ENCODE data around the gene ARHGAP29.

ARHGAP29 gene

GRCh38 chr1:94215955-94216354, 21.4 kb downstream of the ARHGAP29 start:
- Histone ChIP-seq H3K4me3 (ENCODE audit: insufficient read depth, low read depth, low read length) (no peak overlapping the region), H3K4me1 (ENCODE audit: control insufficient read depth, insufficient read depth, low read length) (no peaks in the 10 kb centered on the region), H3K27ac (ENCODE audit: insufficient read depth, low read depth, low read length, poor library complexity, severe bottlenecking) (no peak overlapping the region), H3K9me3 (ENCODE audit: control insufficient read depth, low read length) (no peaks in the 10 kb centered on the region), H3K36me3 (ENCODE audit: control insufficient read depth, insufficient read depth, low read length) (no peaks in the 10 kb centered on the region), H3K27me3 (ENCODE audit: control insufficient read depth, insufficient read depth, low read length, poor library complexity, severe bottlenecking) (no peaks in the 10 kb centered on the region)

- no peak overlapping the region for H3K4me3 ChIP-seq (ENCODE audit: insufficient read depth, low read depth, low read length)
- no peaks in the 10 kb centered on the region for H3K4me1 ChIP-seq (ENCODE audit: control insufficient read depth, insufficient read depth, low read length)
- no peaks in the 10 kb centered on the region for H3K36me3 ChIP-seq (ENCODE audit: control insufficient read depth, insufficient read depth, low read length)
- no peaks in the 10 kb centered on the region for H3K27me3 ChIP-seq (ENCODE audit: control insufficient read depth, insufficient read depth, low read length, poor library complexity, severe bottlenecking)
- WGBS, 2 experiments: no CpG with 5 or more reads among the region's 1 CpG
- no peak overlapping the region for H3K27ac ChIP-seq (ENCODE audit: insufficient read depth, low read depth, low read length, poor library complexity, severe bottlenecking)
- H3K9me3 ChIP-seq (ENCODE audit: control insufficient read depth, low read length): no peaks in the 10 kb centered on the region
Measured at GRCh38 chr1:94209982-94210381, 27.4 kb downstream of the ARHGAP29 start.

DNA sequence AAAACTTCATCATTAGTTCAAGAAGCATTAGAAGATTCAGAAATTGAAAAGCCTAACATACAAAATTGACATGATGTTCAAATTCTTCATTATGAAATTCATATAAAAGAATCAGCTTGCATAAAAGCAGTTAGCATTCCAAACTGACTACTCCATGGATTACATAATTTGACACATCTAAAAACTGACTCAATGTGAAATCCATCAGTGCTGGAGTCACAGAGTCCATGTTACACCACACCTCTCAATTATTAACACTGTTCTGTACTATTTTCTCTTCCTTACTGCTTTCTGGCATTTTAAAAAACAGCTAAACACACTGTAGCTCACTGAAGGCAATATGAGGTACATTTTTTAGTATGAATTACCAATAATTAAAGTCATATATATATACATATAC, 28.0 kb downstream of the ARHGAP29 start:
- no peak overlapping the region for H3K4me3 ChIP-seq (ENCODE audit: insufficient read depth, low read depth, low read length)
- no peaks in the 10 kb centered on the region for H3K36me3 ChIP-seq (ENCODE audit: control insufficient read depth, insufficient read depth, low read length)
- H3K27ac ChIP-seq (ENCODE audit: insufficient read depth, low read depth, low read length, poor library complexity, severe bottlenecking): no peak overlapping the region
- H3K4me1 ChIP-seq (ENCODE audit: control insufficient read depth, insufficient read depth, low read length): no peaks in the 10 kb centered on the region
- no peaks in the 10 kb centered on the region for H3K27me3 ChIP-seq (ENCODE audit: control insufficient read depth, insufficient read depth, low read length, poor library complexity, severe bottlenecking)
- no peaks in the 10 kb centered on the region for H3K9me3 ChIP-seq (ENCODE audit: control insufficient read depth, low read length)

GRCh38 chr1:94207695-94208094, 29.7 kb downstream of the ARHGAP29 start:
- Histone ChIP-seq H3K4me3 (ENCODE audit: insufficient read depth, low read depth, low read length) (no peak overlapping the region), H3K9me3 (ENCODE audit: control insufficient read depth, low read length) (no peaks in the 10 kb centered on the region), H3K4me1 (ENCODE audit: control insufficient read depth, insufficient read depth, low read length) (no peaks in the 10 kb centered on the region), H3K27me3 (ENCODE audit: control insufficient read depth, insufficient read depth, low read length, poor library complexity, severe bottlenecking) (no peaks in the 10 kb centered on the region), H3K36me3 (ENCODE audit: control insufficient read depth, insufficient read depth, low read length) (no peaks in the 10 kb centered on the region), H3K27ac (ENCODE audit: insufficient read depth, low read depth, low read length, poor library complexity, severe bottlenecking) (no peak overlapping the region)
- WGBS, 2 experiments: 94 to 100% methylated on average over 1 of the region's 3 CpGs

GRCh38 chr1:94205639-94206038, 31.7 kb downstream of the ARHGAP29 start:
- no peaks in the 10 kb centered on the region for H3K36me3 ChIP-seq (ENCODE audit: control insufficient read depth, insufficient read depth, low read length)
- H3K4me1 ChIP-seq (ENCODE audit: control insufficient read depth, insufficient read depth, low read length): no peaks in the 10 kb centered on the region
- 80 to 81% methylated on average over 1 of the region's 1 CpG for WGBS, 2 experiments
- H3K9me3 ChIP-seq (ENCODE audit: control insufficient read depth, low read length): no peaks in the 10 kb centered on the region
- H3K27me3 ChIP-seq (ENCODE audit: control insufficient read depth, insufficient read depth, low read length, poor library complexity, severe bottlenecking): no peaks in the 10 kb centered on the region
- H3K4me3 ChIP-seq (ENCODE audit: insufficient read depth, low read depth, low read length): no peak overlapping the region
- H3K27ac ChIP-seq (ENCODE audit: insufficient read depth, low read depth, low read length, poor library complexity, severe bottlenecking): no peak overlapping the region

GRCh38 chr1:94202241-94202640, 35.1 kb downstream of the ARHGAP29 start:
- Histone ChIP-seq H3K27me3 (ENCODE audit: control insufficient read depth, insufficient read depth, low read length, poor library complexity, severe bottlenecking) (no peaks in the 10 kb centered on the region), H3K4me1 (ENCODE audit: control insufficient read depth, insufficient read depth, low read length) (no peaks in the 10 kb centered on the region), H3K9me3 (ENCODE audit: control insufficient read depth, low read length) (no peaks in the 10 kb centered on the region), H3K27ac (ENCODE audit: insufficient read depth, low read depth, low read length, poor library complexity, severe bottlenecking) (no peak overlapping the region), H3K4me3 (ENCODE audit: insufficient read depth, low read depth, low read length) (no peak overlapping the region), H3K36me3 (ENCODE audit: control insufficient read depth, insufficient read depth, low read length) (no peaks in the 10 kb centered on the region)
- WGBS, 2 experiments: 93 to 94% methylated on average over 6 of the region's 6 CpGs

DNA sequence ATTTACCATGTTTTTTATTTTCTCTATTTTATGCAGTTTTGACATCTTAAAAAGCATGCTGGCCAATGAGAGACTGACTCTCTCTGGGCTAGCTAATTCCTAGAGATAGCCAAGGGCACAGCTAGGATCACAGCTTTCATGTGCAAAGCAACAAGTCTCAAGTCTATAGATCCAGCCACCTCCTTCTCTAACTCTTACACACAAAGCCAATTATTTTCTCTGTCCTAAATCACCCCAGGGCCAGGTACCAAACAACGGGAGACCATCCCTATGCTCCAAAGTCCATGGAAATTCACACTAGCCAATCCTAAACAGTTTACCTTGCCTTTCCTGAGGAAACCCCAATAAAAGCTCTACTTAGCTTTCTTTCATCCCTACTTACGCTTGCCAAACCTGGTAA, 38.0 kb downstream of the ARHGAP29 start:
- no peaks in the 10 kb centered on the region for H3K27me3 ChIP-seq (ENCODE audit: control insufficient read depth, insufficient read depth, low read length, poor library complexity, severe bottlenecking)
- 72% methylated on average over 2 of the region's 2 CpGs for WGBS, 2 experiments
- H3K4me3 ChIP-seq (ENCODE audit: insufficient read depth, low read depth, low read length): no peak overlapping the region
- no peaks in the 10 kb centered on the region for H3K36me3 ChIP-seq (ENCODE audit: control insufficient read depth, insufficient read depth, low read length)
- H3K9me3 ChIP-seq (ENCODE audit: control insufficient read depth, low read length): no peaks in the 10 kb centered on the region
- H3K4me1 ChIP-seq (ENCODE audit: control insufficient read depth, insufficient read depth, low read length): no peaks in the 10 kb centered on the region
- H3K27ac ChIP-seq (ENCODE audit: insufficient read depth, low read depth, low read length, poor library complexity, severe bottlenecking): no peak overlapping the region

DNA sequence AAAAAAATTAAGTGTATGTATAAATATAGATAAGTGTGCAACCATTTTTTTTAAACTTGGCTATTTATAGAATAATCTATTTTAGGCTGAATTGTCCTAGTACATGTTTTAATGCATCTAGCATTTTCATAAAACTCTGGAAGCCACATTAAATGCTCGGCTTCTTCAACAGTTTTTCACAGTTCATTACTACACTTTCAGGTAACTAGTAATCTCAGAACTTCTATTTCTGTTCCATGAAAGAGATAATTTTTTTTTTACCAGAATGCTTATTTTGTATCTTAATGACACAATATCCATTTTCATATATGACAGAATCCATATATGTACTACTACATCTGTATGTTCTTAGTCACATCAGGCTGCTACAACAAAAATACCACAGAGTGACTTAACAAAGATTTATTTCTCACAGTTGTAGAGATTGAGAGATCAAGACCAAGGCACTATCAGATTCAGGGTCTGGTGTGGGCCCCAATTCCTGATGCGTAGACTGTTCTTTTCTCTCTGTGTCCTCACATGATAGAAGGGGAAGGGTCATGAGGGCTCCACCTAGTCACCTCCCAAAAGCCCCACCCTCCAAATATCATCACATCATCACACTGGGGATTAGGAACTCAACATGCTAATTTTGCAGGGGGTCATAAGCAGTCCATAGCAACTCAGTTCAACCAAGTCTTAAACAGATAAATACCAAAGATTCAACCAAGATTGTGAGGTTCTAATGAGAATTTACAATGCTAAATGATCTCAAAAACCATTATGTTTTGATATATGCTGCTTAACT, 43.1 kb downstream of the ARHGAP29 start:
- 85 to 95% methylated on average over 2 of the region's 2 CpGs for WGBS, 2 experiments
- Histone ChIP-seq H3K27me3 (ENCODE audit: control insufficient read depth, insufficient read depth, low read length, poor library complexity, severe bottlenecking) (no peaks in the 10 kb centered on the region), H3K4me1 (ENCODE audit: control insufficient read depth, insufficient read depth, low read length) (no peaks in the 10 kb centered on the region), H3K27ac (ENCODE audit: insufficient read depth, low read depth, low read length, poor library complexity, severe bottlenecking) (no peak overlapping the region), H3K36me3 (ENCODE audit: control insufficient read depth, insufficient read depth, low read length) (no peaks in the 10 kb centered on the region), H3K4me3 (ENCODE audit: insufficient read depth, low read depth, low read length) (no peak overlapping the region), H3K9me3 (ENCODE audit: control insufficient read depth, low read length) (no peaks in the 10 kb centered on the region)

GRCh38 chr1:94193128-94193527, 44.3 kb downstream of the ARHGAP29 start:
- WGBS, 2 experiments: 100% methylated on average over 1 of the region's 1 CpG; no CpG with 5 or more reads in 1 of the 2 experiments
- no peaks in the 10 kb centered on the region for H3K27me3 ChIP-seq (ENCODE audit: control insufficient read depth, insufficient read depth, low read length, poor library complexity, severe bottlenecking)
- H3K9me3 ChIP-seq (ENCODE audit: control insufficient read depth, low read length): no peaks in the 10 kb centered on the region
- H3K36me3 ChIP-seq (ENCODE audit: control insufficient read depth, insufficient read depth, low read length): no peaks in the 10 kb centered on the region
- H3K27ac ChIP-seq (ENCODE audit: insufficient read depth, low read depth, low read length, poor library complexity, severe bottlenecking): no peak overlapping the region
- no peaks in the 10 kb centered on the region for H3K4me1 ChIP-seq (ENCODE audit: control insufficient read depth, insufficient read depth, low read length)
- H3K4me3 ChIP-seq (ENCODE audit: insufficient read depth, low read depth, low read length): no peak overlapping the region

GRCh38 chr1:94191216-94191615, 46.2 kb downstream of the ARHGAP29 start:
- H3K27ac ChIP-seq (ENCODE audit: insufficient read depth, low read depth, low read length, poor library complexity, severe bottlenecking): no peak overlapping the region
- no peaks in the 10 kb centered on the region for H3K9me3 ChIP-seq (ENCODE audit: control insufficient read depth, low read length)
- H3K4me3 ChIP-seq (ENCODE audit: insufficient read depth, low read depth, low read length): no peak overlapping the region
- H3K4me1 ChIP-seq (ENCODE audit: control insufficient read depth, insufficient read depth, low read length): no peaks in the 10 kb centered on the region
- H3K27me3 ChIP-seq (ENCODE audit: control insufficient read depth, insufficient read depth, low read length, poor library complexity, severe bottlenecking): no peaks in the 10 kb centered on the region
- WGBS, 2 experiments: 58 to 100% methylated on average over 1 of the region's 1 CpG
- H3K36me3 ChIP-seq (ENCODE audit: control insufficient read depth, insufficient read depth, low read length): no peaks in the 10 kb centered on the region

DNA sequence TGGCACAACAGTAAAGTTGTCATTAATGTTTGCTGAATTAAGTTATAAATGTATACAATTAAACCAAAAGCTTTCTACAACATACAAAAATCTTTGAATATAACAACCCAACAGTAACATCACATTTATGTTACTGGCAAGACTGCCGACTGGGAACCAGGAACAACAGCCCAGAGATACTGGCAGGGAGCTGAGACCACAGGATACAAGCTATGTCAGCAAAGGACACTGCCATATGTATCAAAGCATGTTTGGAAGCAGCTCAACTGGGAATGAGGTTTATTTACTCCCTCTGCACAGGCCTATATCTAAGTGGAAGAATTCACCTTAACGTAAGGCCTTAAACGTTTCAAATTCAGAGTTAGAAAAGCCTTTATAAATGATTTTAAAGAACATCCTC, 50.4 kb downstream of the ARHGAP29 start:
- H3K27ac ChIP-seq (ENCODE audit: insufficient read depth, low read depth, low read length, poor library complexity, severe bottlenecking): no peak overlapping the region
- no peaks in the 10 kb centered on the region for H3K9me3 ChIP-seq (ENCODE audit: control insufficient read depth, low read length)
- no peaks in the 10 kb centered on the region for H3K4me1 ChIP-seq (ENCODE audit: control insufficient read depth, insufficient read depth, low read length)
- WGBS, 2 experiments: 88 to 94% methylated on average over 3 of the region's 3 CpGs
- no peaks in the 10 kb centered on the region for H3K27me3 ChIP-seq (ENCODE audit: control insufficient read depth, insufficient read depth, low read length, poor library complexity, severe bottlenecking)
- no peak overlapping the region for H3K4me3 ChIP-seq (ENCODE audit: insufficient read depth, low read depth, low read length)
- H3K36me3 ChIP-seq (ENCODE audit: control insufficient read depth, insufficient read depth, low read length): no peaks in the 10 kb centered on the region
